Psoas muscle (tissue), 8 donors: ENCODE results near the gene ZNF750. TPM values are rescaled to one million over a fixed set of nuclear protein-coding genes. Genes with fewer than 3 reads are reported as not detected.

ENCODE experiments used
- ATAC-seq, 4 donors: fragments of 200-7000 bp; cut with Tn5 transposase; one replicate each; pipeline ENCODE4 v1.9.1; 2020; ENCODE audit warnings: moderate library complexity in 3 of 4, mild to moderate bottlenecking in 2 of 4
- DNase-seq, 2 donors: peaks; one replicate each; pipeline ENCODE4 v3.0.0-alpha.2; 2020
- H3K27ac ChIP-seq: fragments of 200-600 bp; one replicate; pipeline ENCODE4 v1.8.0; 2022
- H3K27me3 ChIP-seq, 3 donors: fragments of 200-600 bp in 1 of 3; one replicate each; pipeline versions ENCODE4 v1.6.1 to v1.8.0; 2013 to 2022; ENCODE audit warnings: low read length in 2 of 3, mild to moderate bottlenecking in 2 of 3, moderate library complexity in 1 of 3; ENCODE audit not compliant: insufficient read depth in 3 of 3
- H3K36me3 ChIP-seq, 2 donors: fragments of 200-600 bp in 1 of 2; one replicate each; pipeline versions ENCODE4 v1.6.1 to v1.8.0; 2013 to 2022; ENCODE audit warnings: low read depth in 1 of 2, mild to moderate bottlenecking in 1 of 2, moderate library complexity in 1 of 2; ENCODE audit not compliant: insufficient read depth in 1 of 2
- H3K4me1 ChIP-seq: fragments of 200-600 bp; one replicate; pipeline ENCODE4 v1.8.0; 2022
- H3K4me3 ChIP-seq: fragments of 200-600 bp; one replicate; pipeline ENCODE4 v1.8.0; 2022; ENCODE audit warnings: mild to moderate bottlenecking
- H3K9me3 ChIP-seq: fragments of 200-600 bp; one replicate; pipeline ENCODE4 v1.8.0; 2022
- WGBS, 3 donors: extraction: QIAGEN DNeasy Blood & Tissue Kit; methylation state at CpG; one replicate each; pipeline versions ENCODE4 v1.1.6 to v1.1.7; 2013; 5-methylcytosine and 5-hydroxymethylcytosine counted together
- intact Hi-C, 2 donors: fragments of 100-400 bp; cut with DNase I; formaldehyde crosslinking; loops; one replicate each; pipeline versions ENCODE4 v1.11.0 to v1.14.2; 2022
- polyA plus RNA-seq, 3 donors: library from polyadenylated mRNA; stranded (reverse); fragments of 200-250 nt; gene quantifications; one replicate each; pipeline ENCODE4 v1.2.3, GENCODE V29; 2013
- total RNA-seq, 4 donors: library from RNA; stranded (reverse); fragmentation: NEBNext Ultra II Directional in 2 of 4; extraction: Animal tissue kit (Norgen Biotek cat#: 25700) in 2 of 4; gene quantifications; one replicate each; pipeline versions ENCODE4 v1.2.1 to v1.2.4, GENCODE V29; 2021 to 2023
- TF ChIP-seq, protein P1 (sequence below): fragments of 200-600 bp; IDR thresholded peaks from one replicate; pipeline ENCODE4 v1.8.0; 2022; ENCODE audit warnings: antibody characterized with exemption
- donor health status: healthy with polysubstance abuse.
- donor health status: DM: no; HTN: no; CAD: no; lungs with moderate emphysema.
- donor health status: Bipolar disorder and iron deficiency.
- donor health status: healthy.
- donor health status: DM: yes; HTN: yes; CAD: no.
- donor health status: DM: no; HTN: no; CAD: no.
- donor health status: DM: no; HTN: no; CAD: no.
- donor health status: DM: yes; HTN: yes; CAD: no.

ZNF750 gene
- total and polyA plus RNA-seq, 7 donors: 0.79 to 6.3 (median 2.2) TPM; not detected in 1

GRCh38 chr17:82831041-82831817, 8.6 kb downstream of the ZNF750 start:
- DNase-seq: no peak
- no peaks in the 10 kb centered on the region for H3K4me1 ChIP-seq
- TF ChIP-seq, protein P1, sequence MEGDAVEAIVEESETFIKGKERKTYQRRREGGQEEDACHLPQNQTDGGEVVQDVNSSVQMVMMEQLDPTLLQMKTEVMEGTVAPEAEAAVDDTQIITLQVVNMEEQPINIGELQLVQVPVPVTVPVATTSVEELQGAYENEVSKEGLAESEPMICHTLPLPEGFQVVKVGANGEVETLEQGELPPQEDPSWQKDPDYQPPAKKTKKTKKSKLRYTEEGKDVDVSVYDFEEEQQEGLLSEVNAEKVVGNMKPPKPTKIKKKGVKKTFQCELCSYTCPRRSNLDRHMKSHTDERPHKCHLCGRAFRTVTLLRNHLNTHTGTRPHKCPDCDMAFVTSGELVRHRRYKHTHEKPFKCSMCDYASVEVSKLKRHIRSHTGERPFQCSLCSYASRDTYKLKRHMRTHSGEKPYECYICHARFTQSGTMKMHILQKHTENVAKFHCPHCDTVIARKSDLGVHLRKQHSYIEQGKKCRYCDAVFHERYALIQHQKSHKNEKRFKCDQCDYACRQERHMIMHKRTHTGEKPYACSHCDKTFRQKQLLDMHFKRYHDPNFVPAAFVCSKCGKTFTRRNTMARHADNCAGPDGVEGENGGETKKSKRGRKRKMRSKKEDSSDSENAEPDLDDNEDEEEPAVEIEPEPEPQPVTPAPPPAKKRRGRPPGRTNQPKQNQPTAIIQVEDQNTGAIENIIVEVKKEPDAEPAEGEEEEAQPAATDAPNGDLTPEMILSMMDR: no peak
- no peaks in the 10 kb centered on the region for H3K27me3 ChIP-seq
- H3K4me3 ChIP-seq: peak overlapping the region; percentile 52
- no peak overlapping the region for H3K27ac ChIP-seq
- peaks cover 0 to 7% of the 10 kb centered on the region in 2 donors for H3K36me3 ChIP-seq
- ATAC-seq: no peak
- no peaks in the 10 kb centered on the region for H3K9me3 ChIP-seq
- intact Hi-C loops: no loop called here
- 83 to 89% (median 86%) methylated on average over 29 of the region's 29 CpGs for WGBS, 3 donors

- ATAC-seq (peak; percentile 37 to 72 (median 48)), DNase-seq (peak; percentile 82 to 86)
- H3K4me1 ChIP-seq: no peaks in the 10 kb centered on the region
- H3K9me3 ChIP-seq: no peaks in the 10 kb centered on the region
- no peak overlapping the region for H3K27ac ChIP-seq
- peaks cover 0 to 7% of the 10 kb centered on the region in 2 donors for H3K36me3 ChIP-seq
- H3K4me3 ChIP-seq: peak overlapping the region; percentile 52
- intact Hi-C loops: no loop called here
- 23 to 36% (median 32%) methylated on average over 22 of the region's 22 CpGs for WGBS, 3 donors
- TF ChIP-seq, protein P1: no peak
- H3K27me3 ChIP-seq: no peaks in the 10 kb centered on the region
Measured at GRCh38 chr17:82830249-82830661, 9.6 kb downstream of the ZNF750 start.

GRCh38 chr17:82828875-82829487, 10.8 kb downstream of the ZNF750 start:
- TF ChIP-seq, protein P1: no peak
- Histone ChIP-seq H3K27ac (no peak overlapping the region), H3K27me3 (no peaks in the 10 kb centered on the region), H3K4me1 (no peaks in the 10 kb centered on the region), H3K9me3 (no peaks in the 10 kb centered on the region), H3K4me3 (no peak overlapping the region), H3K36me3 (peaks cover 0 to 7% of the 10 kb centered on the region in 2 donors)
- intact Hi-C loops: no loop called here
- 96 to 98% (median 96%) methylated on average over 26 of the region's 26 CpGs for WGBS, 3 donors
- ATAC-seq: no peak
- no peak for DNase-seq

DNA sequence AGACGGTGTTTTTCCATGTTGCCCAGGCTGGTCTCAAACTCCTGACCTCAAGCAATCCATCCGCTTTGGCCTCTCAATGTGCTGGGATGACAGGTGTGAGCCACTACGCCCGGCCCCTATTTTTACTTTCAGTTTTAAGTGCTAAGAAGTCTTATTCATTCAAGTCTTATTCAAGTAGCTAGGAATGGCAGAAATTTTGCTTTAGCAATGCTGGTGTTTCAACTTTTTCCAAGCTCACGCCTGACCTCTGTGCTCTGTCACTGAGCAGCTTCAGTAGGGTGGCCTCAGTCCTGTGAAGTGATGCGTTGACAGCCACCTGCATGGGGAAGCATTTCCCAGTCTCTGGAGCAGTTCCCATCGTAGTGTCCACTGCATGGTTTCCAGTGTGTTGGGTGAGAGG, 12.9 kb downstream of the ZNF750 start:
- 89 to 93% (median 91%) methylated on average over 7 of the region's 7 CpGs for whole genome bisulfite sequencing, 3 donors
- Histone ChIP-seq H3K27ac (no peak overlapping the region), H3K9me3 (no peaks in the 10 kb centered on the region), H3K27me3 (no peaks in the 10 kb centered on the region), H3K4me3 (no peak overlapping the region), H3K4me1 (no peaks in the 10 kb centered on the region), H3K36me3 (peaks cover 0 to 7% of the 10 kb centered on the region in 2 donors)
- intact Hi-C loops: no loop called here
- TF ChIP-seq, protein P1: no peak
- ATAC-seq (no peak), DNase-seq (no peak)
